Measurements from ENCODE around the gene SPOP.
A peak's percentile ranks its signal among the peaks of the same experiment; 100 is the strongest.
"Not testable (repeated sequence)": the region's sequence is repeated elsewhere in the genome, so short reads cannot be mapped to it uniquely, and the experiment has no call there.

The SPOP gene

DNA sequence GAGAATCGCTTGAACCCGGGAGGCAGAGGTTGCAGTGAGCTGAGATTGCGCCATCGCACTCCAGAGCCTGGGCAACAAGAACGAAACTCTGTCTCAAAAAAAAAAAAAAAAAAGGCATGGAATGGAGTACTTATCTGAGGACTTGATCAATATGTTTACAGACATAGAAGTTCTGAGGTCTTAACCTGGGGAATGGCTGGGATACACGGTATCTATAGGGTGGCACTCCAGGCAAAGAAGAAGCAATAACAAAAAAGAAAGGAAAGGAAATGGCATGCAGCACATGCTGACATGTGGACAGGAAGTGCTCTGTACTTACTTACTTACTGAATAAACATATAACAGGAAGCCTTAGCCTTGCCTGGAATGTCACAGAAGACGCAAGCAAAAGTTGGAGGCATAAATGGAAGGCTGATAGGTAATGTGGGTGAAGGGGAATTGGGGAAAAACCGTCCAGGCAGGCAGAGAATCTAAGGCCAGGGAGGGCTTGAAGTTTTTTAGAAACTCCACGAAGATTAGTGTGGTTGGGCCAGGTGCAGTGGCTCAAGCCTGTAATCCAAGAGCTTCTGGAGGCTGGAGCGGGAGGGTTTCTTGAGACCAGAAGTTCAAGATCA is 10.1 kb upstream of the SPOP start:
- no peaks in the 10 kb centered on the region for H3K36me3 ChIP-seq (ENCODE audit: insufficient read depth, low read length)
- H3K9me3 ChIP-seq (ENCODE audit: control insufficient read depth, insufficient read depth, low read length): no peaks in the 10 kb centered on the region
- H3K9ac ChIP-seq (ENCODE audit: low read depth, low read length): no peak overlapping the region
- peaks cover 12% of the 10 kb centered on the region for H3K4me1 ChIP-seq (ENCODE audit: insufficient read depth, low read length)

GRCh38 chr17:49681106-49681979 is 3.4 kb upstream of the SPOP start:
- Histone ChIP-seq H3K4me1 (ENCODE audit: insufficient read depth, low read length) (peaks cover 4% of the 10 kb centered on the region), H3K36me3 (ENCODE audit: insufficient read depth, low read length) (no peaks in the 10 kb centered on the region), H3K9ac (ENCODE audit: low read depth, low read length) (no peak overlapping the region), H3K9me3 (ENCODE audit: control insufficient read depth, insufficient read depth, low read length) (no peaks in the 10 kb centered on the region)

- Histone ChIP-seq H3K9ac (ENCODE audit: low read depth, low read length) (no peak overlapping the region), H3K4me1 (ENCODE audit: insufficient read depth, low read length) (peaks cover 8% of the 10 kb centered on the region), H3K9me3 (ENCODE audit: control insufficient read depth, insufficient read depth, low read length) (no peaks in the 10 kb centered on the region), H3K36me3 (ENCODE audit: insufficient read depth, low read length) (no peaks in the 10 kb centered on the region)
Observed at GRCh38 chr17:49680314-49680713, 2.4 kb upstream of the SPOP start.

DNA sequence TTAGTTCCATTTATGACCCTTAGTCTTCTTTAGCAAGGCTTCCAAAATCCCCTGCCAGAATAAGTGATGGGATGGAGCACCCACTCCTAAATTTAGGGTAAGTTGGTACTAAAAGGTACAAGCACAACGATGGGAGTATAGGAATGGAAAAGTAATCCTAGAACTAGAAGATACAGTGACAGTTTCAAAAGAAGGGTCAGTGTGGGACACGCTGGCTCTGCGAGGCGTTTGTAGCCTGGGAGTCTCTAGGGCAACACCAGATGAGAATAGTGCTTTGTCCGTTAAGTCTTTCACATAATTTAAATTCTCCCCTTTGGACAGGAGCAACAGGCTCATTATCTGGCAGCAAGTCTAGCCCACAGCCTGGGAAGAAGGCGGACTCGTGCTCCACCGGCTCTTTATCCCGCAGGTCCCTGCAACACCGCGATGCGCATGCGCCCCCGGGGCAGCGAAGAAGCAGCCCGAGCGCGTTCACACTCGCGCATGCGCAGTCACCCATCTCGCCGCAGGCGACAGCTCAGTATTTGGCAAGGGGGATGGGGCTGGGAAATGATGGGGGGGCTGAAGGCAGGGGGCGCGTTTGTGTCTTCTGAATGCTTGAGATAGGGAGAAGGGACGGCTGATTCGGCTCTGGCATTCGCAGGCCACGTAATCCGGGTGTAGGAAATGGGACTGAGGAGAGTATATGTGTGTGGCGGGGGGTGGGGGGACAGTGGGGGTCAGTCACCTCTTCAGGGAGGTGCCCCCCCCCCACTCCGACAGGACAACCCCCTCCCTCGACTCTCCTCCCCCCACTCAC is 564 bp downstream of the SPOP start:
- Histone ChIP-seq H3K4me1 (ENCODE audit: insufficient read depth, low read length) (peaks cover 8% of the 10 kb centered on the region), H3K9me3 (ENCODE audit: control insufficient read depth, insufficient read depth, low read length) (no peaks in the 10 kb centered on the region), H3K36me3 (ENCODE audit: insufficient read depth, low read length) (no peaks in the 10 kb centered on the region), H3K9ac (ENCODE audit: low read depth, low read length) (peak overlapping the region; percentile 86)

GRCh38 chr17:49676276-49676868 is 1.5 kb downstream of the SPOP start:
- Histone ChIP-seq H3K9ac (ENCODE audit: low read depth, low read length) (peak overlapping the region; percentile 86), H3K36me3 (ENCODE audit: insufficient read depth, low read length) (no peaks in the 10 kb centered on the region), H3K9me3 (ENCODE audit: control insufficient read depth, insufficient read depth, low read length) (no peaks in the 10 kb centered on the region), H3K4me1 (ENCODE audit: insufficient read depth, low read length) (peaks cover 8% of the 10 kb centered on the region)

DNA sequence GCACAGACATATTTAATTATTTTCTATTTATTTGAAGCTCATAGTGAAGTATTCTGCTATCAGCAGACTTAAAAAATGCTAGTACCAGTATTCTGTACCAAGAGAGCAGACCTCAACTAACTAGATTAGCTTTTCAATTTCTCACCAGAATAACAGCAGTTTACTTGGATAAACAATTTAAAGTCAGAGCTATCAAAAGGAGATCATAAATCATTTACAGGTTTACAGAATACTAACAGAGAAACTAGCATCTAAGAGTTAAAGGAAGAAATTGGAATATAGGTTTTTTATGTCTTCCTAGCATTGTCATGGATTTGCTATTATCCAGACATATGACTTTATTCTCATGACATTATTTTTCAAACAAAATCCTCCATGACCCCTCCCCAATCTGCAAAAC is 3.4 kb downstream of the SPOP start:
- Histone ChIP-seq H3K9ac (ENCODE audit: low read depth, low read length) (no peak overlapping the region), H3K9me3 (ENCODE audit: control insufficient read depth, insufficient read depth, low read length) (no peaks in the 10 kb centered on the region), H3K36me3 (ENCODE audit: insufficient read depth, low read length) (no peaks in the 10 kb centered on the region), H3K4me1 (ENCODE audit: insufficient read depth, low read length) (peaks cover 8% of the 10 kb centered on the region)

DNA sequence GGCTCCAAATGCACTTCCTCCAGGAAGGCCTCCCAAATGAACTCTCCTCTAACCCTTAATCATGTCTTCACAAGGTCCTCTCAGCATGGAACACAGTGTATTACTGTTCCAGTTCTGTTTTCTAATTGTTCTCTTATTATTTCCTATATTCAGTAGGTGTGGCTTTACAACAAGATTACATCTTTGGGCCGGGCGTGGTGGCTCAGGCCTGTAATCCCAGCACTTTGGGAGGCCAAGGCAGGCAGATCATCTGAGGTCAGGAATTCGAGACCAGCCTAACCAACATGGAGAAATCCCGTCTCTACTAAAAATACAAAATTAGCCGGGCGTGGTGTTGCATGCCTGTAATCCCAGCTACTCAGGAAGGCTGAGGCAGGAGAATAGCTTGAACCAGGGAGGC is 4.2 kb downstream of the SPOP start:
- H3K9ac ChIP-seq (ENCODE audit: low read depth, low read length); H3K9me3 ChIP-seq (ENCODE audit: control insufficient read depth, insufficient read depth, low read length); H3K4me1 ChIP-seq (ENCODE audit: insufficient read depth, low read length); H3K36me3 ChIP-seq (ENCODE audit: insufficient read depth, low read length): not testable (repeated sequence)

- no peaks in the 10 kb centered on the region for H3K9me3 ChIP-seq (ENCODE audit: control insufficient read depth, insufficient read depth, low read length)
- no peak overlapping the region for H3K9ac ChIP-seq (ENCODE audit: low read depth, low read length)
- H3K36me3 ChIP-seq (ENCODE audit: insufficient read depth, low read length): no peaks in the 10 kb centered on the region
- no peaks in the 10 kb centered on the region for H3K4me1 ChIP-seq (ENCODE audit: insufficient read depth, low read length)
Observed at GRCh38 chr17:49670641-49671040, 7.3 kb downstream of the SPOP start.

DNA sequence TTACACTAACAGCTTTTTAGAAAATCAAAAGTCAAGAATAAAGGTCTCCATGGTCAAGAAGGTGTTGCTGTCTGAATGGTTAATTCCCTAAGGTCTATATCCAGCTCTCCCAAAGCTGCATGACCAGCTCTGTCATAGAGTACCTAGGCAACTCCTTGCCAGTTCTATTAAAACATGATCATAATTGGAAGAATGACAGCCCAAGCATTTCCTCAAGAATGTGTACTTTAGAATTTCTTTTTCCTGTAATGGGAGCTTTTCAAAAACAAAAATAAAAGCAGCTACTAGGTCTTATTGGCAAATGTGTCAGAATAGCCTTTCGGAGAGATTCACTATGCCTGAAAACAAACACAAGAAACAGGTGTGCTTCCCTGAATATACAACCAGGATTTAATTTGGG is 7.9 kb downstream of the SPOP start:
- no peaks in the 10 kb centered on the region for H3K36me3 ChIP-seq (ENCODE audit: insufficient read depth, low read length)
- no peaks in the 10 kb centered on the region for H3K9me3 ChIP-seq (ENCODE audit: control insufficient read depth, insufficient read depth, low read length)
- H3K9ac ChIP-seq (ENCODE audit: low read depth, low read length): no peak overlapping the region
- no peaks in the 10 kb centered on the region for H3K4me1 ChIP-seq (ENCODE audit: insufficient read depth, low read length)

DNA sequence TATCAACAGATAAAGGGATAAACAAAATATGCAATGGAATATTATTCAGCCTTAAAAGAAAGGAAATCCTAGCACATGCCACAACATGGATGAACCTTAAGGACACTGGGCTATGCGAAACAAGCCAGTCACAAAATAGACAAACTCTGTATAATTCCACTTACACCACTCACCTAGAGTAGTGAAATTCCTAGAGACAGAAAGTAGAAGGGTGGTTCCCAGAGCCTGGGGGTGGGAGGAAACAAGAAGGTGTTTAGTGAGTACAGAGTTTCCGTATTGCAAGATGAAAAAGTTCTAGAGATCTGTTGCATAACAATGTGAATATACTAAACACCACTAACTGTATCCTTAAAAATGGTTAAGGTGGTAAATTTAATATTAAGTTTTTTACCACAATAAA is 10.0 kb downstream of the SPOP start:
- H3K9ac ChIP-seq (ENCODE audit: low read depth, low read length): no peak overlapping the region
- no peaks in the 10 kb centered on the region for H3K36me3 ChIP-seq (ENCODE audit: insufficient read depth, low read length)
- H3K4me1 ChIP-seq (ENCODE audit: insufficient read depth, low read length): no peaks in the 10 kb centered on the region
- H3K9me3 ChIP-seq (ENCODE audit: control insufficient read depth, insufficient read depth, low read length): no peaks in the 10 kb centered on the region

GRCh38 chr17:49664706-49665211 is 13.1 kb downstream of the SPOP start:
- Histone ChIP-seq H3K9me3 (ENCODE audit: control insufficient read depth, insufficient read depth, low read length) (no peaks in the 10 kb centered on the region), H3K9ac (ENCODE audit: low read depth, low read length) (no peak overlapping the region), H3K4me1 (ENCODE audit: insufficient read depth, low read length) (no peaks in the 10 kb centered on the region), H3K36me3 (ENCODE audit: insufficient read depth, low read length) (no peaks in the 10 kb centered on the region)

DNA sequence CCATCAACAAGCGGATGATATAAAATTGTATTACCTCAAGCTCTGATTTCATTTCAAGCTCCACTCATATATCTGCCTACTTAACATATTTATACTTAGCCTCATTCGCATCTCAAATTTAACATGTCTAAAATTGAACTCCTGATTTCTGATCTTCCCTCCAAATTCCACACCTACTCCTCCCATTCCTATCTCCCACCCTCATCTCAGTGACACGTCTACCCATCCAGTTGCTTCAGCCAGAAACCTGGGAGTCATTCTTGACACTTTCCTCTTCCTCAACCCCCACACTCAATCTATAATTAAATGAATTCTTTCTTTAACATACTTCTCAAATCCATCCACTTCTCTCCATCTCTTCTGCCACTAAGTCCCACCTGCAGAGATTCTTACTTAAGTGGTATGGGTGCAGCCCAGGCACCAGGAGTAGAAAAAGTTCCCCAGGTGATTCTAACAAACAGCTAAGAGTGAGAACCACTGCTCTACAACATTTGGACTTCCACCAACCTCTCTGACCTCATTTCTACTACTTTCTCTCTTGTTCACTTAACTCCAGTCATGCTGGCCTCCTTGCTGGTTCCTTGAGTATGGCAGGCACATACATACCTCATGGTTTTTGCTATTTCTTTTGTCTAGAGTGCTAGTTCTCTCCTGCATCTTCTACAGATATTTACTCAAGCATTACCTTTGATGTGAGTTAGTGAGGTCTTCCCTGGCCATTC is 18.1 kb downstream of the SPOP start:
- Histone ChIP-seq H3K4me1 (ENCODE audit: insufficient read depth, low read length) (no peaks in the 10 kb centered on the region), H3K9ac (ENCODE audit: low read depth, low read length) (no peak overlapping the region), H3K36me3 (ENCODE audit: insufficient read depth, low read length) (no peaks in the 10 kb centered on the region), H3K9me3 (ENCODE audit: control insufficient read depth, insufficient read depth, low read length) (no peaks in the 10 kb centered on the region)

DNA sequence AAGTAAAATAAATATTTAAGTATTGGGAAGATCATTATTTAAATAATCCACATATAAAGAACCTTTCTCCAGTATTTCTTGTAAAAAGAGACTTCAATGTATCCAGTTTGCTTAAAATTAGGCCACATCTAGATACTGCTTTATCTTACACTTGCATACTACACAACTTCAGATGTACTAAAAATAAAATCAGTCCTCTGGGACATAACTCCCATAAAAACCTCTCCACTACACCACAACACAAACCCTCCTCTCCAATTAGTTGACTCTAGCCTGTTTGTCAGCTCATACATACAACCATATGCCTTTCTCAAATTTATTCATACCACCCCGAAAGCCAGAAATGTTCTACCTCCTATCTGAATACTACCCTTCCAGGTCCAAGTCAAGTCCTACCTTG is 21.6 kb downstream of the SPOP start:
- H3K36me3 ChIP-seq (ENCODE audit: insufficient read depth, low read length): no peaks in the 10 kb centered on the region
- no peaks in the 10 kb centered on the region for H3K4me1 ChIP-seq (ENCODE audit: insufficient read depth, low read length)
- no peak overlapping the region for H3K9ac ChIP-seq (ENCODE audit: low read depth, low read length)
- H3K9me3 ChIP-seq (ENCODE audit: control insufficient read depth, insufficient read depth, low read length): no peaks in the 10 kb centered on the region

DNA sequence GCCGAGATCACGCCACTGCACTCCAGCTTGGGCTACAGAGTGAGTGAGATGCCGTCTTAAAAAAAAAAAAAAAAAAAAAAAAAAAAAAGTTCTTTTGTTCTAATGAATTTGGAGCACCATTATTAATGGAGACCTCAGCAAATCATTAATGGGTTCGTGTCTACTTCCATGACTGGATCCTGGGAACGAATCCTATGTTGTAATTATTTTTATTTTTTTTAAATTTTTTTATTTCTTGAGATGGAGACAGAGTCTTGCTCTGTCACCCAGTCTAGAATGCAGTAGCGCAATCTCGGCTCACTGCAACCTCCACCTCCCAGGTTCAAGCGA is 30.7 kb downstream of the SPOP start:
- Histone ChIP-seq H3K9me3 (ENCODE audit: control insufficient read depth, insufficient read depth, low read length) (no peaks in the 10 kb centered on the region), H3K36me3 (ENCODE audit: insufficient read depth, low read length) (no peaks in the 10 kb centered on the region), H3K9ac (ENCODE audit: low read depth, low read length) (no peak overlapping the region), H3K4me1 (ENCODE audit: insufficient read depth, low read length) (peaks cover 14% of the 10 kb centered on the region)

Measured in ES-I3 (cell line).